H1 (cell line): ENCODE data around the gene KHDRBS2. TPM values are rescaled to one million over a fixed set of nuclear protein-coding genes. Genes with fewer than 3 reads are reported as not detected.

Experiments used
- E2F6 ChIP-seq: IDR thresholded peaks from 2 replicates; pipeline ENCODE4 v1.6.1; 2012; ENCODE audit warnings: inconsistent platforms
- EZH2 ChIP-seq: fragments of 200-600 bp; sonication (generic); IDR thresholded peaks from 2 replicates; pipeline ENCODE4 v1.7.1; 2012; ENCODE audit warnings: low read depth, mild to moderate bottlenecking, moderate library complexity, low read length, inconsistent platforms; ENCODE audit not compliant: severe bottlenecking
- HDAC2 ChIP-seq, 2 experiments: fragments of 300-600 bp in 1 of 2; sonication (generic) in 1 of 2; IDR thresholded peaks; 2 replicates each; pipeline ENCODE4 v1.6.1; 2011 to 2012; ENCODE audit warnings: low read depth in 2 of 2, low read length in 2 of 2, mild to moderate bottlenecking in 2 of 2, moderate library complexity in 2 of 2, borderline replicate concordance in 1 of 2, inconsistent platforms in 1 of 2
- PHF8 ChIP-seq: fragments of 200-600 bp; sonication (generic); conservative IDR thresholded peaks from 2 replicates; pipeline ENCODE4 v1.7.1; 2012; ENCODE audit warnings: low read depth, mild to moderate bottlenecking, inconsistent platforms, low read length, moderate library complexity
- polyA plus RNA-seq, 7 experiments: library from polyadenylated mRNA; depleted of rRNA in 3 of 7; stranded (reverse) in 5 of 7; unstranded in 2 of 7; fragments of >200 nt in 5 of 7; fragments of 200-250 nt in 2 of 7; gene quantifications; 1 replicate in 5 of 7; 2 replicates in 1 of 7; 4 replicates in 1 of 7; pipeline versions ENCODE4 v1.2.1 to v1.2.3, GENCODE V29; 2011 to 2013; ENCODE audit warnings: missing spikeins in 2 of 7, mixed read lengths in 2 of 7
- total RNA-seq: library from RNA; stranded (reverse); fragmentation: NEBNext Ultra II Directional; extraction: Animal tissue kit (Norgen Biotek cat#: 25700); gene quantifications from 2 replicates; pipeline ENCODE4 v1.2.1, GENCODE V29; 2021

The KHDRBS2 gene
- total and polyA plus RNA-seq, 2 of the 8 experiments (the other 6 are each of a cell fraction or from before 2014, with no cell fraction given), result 5.2 to 7.7 TPM

- TF ChIP-seq PHF8 (no peak), EZH2 (no peak), E2F6 (no peak), HDAC2 (IDR thresholded peaks at IDR 0.05; ENCODE audit: borderline replicate concordance in 1 of 2, low read depth in 2 of 2, low read length in 2 of 2) (no peak)
These were observed 444.1 kb downstream of the KHDRBS2 start (continued) for GRCh38 chr6:61841958-61842357.
